Measurements from ENCODE around the gene EPB41L4A.

Gene EPB41L4A

DNA sequence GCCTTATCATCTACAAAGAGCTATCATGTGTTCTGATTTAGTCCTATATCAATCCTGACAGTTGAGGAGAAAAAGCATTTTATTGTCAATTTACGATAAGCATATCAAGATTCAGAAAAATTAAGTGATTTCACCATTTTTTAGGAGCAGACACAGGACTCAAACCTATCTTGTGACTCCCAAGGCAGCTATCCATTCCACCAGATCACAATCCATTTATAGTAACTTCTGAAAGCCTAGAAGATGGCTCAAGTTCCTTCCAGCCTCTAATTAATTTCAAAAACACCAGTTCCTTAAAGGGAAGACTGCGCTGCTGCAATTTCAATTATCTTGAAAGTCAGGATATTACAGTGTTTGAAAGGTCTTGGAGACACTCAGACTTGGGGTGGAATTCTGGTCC lies 114.3 kb downstream of the EPB41L4A start:
- DNase-seq = no peak

GRCh38 chr5:112303685-112304084 lies 115.4 kb downstream of the EPB41L4A start:
- DNase-seq = no peak

- DNase-seq = no peak
Observed at GRCh38 chr5:112294126-112294525, 125.0 kb downstream of the EPB41L4A start.

DNA sequence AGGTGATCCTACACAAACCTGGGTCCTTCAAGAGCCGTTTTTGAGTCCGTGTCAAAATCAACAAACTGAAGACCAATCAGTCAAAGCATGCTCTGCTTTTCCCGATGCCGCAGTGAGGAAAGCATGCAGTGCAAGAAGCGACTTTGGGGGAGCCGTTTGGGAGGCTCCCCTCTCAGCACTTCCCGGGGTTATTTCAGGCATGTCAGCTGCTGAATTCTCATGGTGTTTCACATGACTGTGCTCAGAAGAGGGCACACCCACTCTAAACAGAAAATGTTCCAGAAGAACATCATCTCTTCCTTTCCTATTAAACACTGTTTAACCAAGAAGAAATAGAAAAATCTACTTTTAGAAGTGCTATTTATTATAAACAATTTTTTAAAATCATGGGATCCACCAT lies 125.5 kb downstream of the EPB41L4A start:
- no peak for DNase-seq

- no peak for DNase-seq
Observed at GRCh38 chr5:112290691-112291090, 128.4 kb downstream of the EPB41L4A start.

- DNase-seq = no peak
Observed at GRCh38 chr5:112289465-112289864, 129.6 kb downstream of the EPB41L4A start.

GRCh38 chr5:112283943-112284929 lies 134.8 kb downstream of the EPB41L4A start:
- DNase-seq = no peak

- DNase-seq = no peak
Observed at GRCh38 chr5:112283034-112283582, 136.0 kb downstream of the EPB41L4A start.

DNA sequence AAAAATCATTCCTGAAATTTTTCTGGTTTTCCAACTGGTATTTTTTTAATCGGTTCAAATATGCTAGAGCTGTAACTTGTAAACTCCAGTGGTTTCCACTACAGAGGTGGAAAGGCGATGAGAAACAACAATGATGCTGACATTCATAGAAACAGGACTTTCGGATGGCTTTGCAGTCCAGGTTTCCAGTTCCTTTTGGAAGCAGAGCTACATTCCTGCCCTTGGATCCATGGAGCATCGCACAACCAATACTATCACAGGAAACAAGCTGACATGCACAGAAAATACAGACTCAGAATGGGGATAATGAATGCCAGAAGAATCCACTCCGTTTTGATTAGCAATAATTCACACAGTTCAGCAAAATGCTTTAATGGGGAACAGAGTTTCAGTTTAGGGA lies 140.0 kb downstream of the EPB41L4A start:
- DNase-seq = no peak

- DNase-seq = no peak
Observed at GRCh38 chr5:112276991-112277390, 142.1 kb downstream of the EPB41L4A start.

GRCh38 chr5:112275671-112276070 lies 143.4 kb downstream of the EPB41L4A start:
- no peak for DNase-seq

DNA sequence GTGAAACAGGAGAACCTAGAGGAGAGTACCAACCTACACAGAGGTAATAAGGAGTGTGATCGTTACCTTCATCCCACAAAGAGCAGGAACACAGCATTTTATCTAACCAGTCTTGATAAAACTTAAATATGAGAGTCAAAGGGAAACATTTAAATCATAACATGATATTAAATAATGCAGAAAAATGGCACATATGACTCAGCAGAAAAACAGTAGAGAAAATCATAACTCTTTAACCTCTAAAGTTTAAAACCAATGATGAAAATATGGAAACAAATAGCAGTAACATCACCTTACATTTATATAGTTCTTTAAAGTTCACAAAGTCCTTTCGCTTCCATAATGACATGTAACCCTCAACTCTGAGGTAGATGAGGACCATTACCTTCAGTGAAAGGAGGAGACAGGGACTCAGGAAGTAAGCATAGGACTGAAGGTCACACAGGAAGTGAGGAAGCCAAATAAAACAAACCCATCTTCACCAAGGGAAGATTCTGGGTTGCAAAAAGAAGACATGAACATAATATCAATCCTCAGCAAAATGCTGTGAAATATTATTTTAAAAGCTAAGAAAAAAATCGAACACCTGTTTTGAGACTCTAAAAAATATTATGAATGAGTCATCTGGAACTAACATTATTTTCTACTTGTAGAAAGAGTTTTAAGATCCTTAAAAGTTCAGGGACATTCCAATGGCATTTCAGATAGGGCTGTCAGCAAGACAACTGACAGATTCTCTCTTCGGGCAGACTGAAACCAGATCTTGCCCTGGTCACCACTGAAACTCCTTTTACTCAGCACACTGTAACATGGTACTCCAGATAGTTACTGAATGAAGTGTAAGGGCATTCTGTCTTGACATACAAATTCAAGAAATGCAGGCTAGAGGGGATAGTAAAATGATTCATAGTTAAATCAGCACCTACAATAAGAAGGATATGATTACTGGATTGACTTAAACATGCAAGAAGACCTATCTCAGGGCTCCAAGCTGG lies 148.5 kb downstream of the EPB41L4A start:
- no peak for DNase-seq

GRCh38 chr5:112267231-112267630 lies 151.8 kb downstream of the EPB41L4A start:
- DNase-seq = no peak

GRCh38 chr5:112264666-112265065 lies 154.4 kb downstream of the EPB41L4A start:
- no peak for DNase-seq

- DNase-seq = no peak
Observed at GRCh38 chr5:112264151-112264550, 154.9 kb downstream of the EPB41L4A start.

GRCh38 chr5:112263469-112263868 lies 155.6 kb downstream of the EPB41L4A start:
- no peak for DNase-seq

GRCh38 chr5:112258571-112258970 lies 160.5 kb downstream of the EPB41L4A start:
- DNase-seq = no peak

DNA sequence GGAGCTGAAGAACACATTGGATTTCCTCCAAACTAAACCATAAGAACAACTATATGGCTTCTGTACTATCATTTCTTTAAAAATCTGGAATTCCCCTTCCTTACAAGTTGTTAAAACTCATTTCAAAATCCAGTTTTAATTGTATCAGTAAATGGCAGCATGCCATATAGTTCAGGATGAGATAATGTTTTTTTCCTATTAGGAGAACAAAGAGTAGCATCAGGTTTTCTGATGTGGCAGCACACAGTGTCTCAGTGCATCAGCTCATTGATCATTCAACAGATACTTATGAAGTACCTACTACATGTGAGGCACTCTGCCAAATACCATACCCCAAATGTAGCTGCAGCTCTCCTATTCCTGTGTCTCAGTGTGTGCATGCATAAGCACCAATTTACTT lies 161.1 kb downstream of the EPB41L4A start:
- no peak for DNase-seq

DNA sequence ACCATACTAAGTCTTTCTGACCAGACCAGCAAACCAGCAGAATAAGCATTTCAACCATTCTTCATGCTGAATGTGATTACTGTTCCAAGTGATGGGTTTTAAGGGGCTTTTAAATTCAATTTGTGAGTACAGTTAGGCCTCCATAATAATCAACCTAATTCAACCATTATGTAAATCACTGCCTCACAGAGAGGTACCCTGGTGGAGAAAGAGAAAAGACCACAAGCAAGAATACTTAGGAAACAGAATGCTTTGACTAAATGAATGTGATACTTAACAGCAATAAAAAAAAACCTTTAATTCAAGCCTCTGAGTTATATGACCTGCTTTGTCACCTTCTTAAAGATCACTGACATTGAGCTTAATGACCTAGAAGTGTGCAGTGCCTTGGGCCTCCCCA lies 162.1 kb downstream of the EPB41L4A start:
- DNase-seq = no peak

DNA sequence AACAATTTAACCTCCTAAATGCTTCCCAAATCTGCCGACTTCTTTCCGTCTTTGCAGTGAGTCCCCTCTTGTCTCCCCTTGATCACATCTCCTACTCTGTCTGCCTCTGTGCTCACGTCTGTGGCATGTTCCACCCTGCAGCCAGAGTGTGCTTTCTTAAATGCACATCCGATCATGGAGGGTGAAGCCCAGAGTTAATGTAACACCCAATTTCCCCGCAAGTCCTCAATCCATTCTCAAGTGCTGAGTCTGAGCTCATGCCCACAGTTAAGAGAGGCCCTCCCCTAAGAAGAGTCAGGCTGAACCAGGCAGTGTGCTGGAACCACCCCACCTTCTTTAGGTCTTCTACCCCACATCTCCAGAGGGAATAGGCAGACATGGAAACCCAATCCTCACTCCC lies 164.8 kb downstream of the EPB41L4A start:
- no peak for DNase-seq

- no peak for DNase-seq
Observed at GRCh38 chr5:112253478-112254250, 165.4 kb downstream of the EPB41L4A start.

DNA sequence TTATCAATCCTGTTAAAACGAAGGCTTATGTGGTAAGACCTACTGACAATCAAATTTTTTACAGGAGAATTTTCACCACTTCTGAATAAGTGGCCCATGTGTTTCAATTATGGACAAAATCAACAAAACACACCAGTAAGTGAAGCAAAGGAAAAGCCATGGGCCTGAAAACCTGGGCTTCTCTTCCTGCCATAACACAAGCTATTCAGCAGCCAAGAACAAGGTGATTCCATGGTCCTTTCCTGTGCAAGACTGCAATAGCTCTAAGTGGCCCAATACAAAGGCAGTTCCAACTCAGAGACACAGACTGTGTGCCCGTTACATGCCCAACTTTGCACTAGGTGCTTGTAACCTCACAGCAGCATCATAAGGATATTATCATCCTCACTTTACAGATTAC lies 168.5 kb downstream of the EPB41L4A start:
- no peak for DNase-seq
